ENCODE measurements around the gene ARHGAP33.
A peak's percentile ranks its signal among the peaks of the same experiment; 100 is the strongest.
"Not testable (repeated sequence)": the region's sequence is repeated elsewhere in the genome, so short reads cannot be mapped to it uniquely, and the experiment has no call there.

Gene ARHGAP33

DNA sequence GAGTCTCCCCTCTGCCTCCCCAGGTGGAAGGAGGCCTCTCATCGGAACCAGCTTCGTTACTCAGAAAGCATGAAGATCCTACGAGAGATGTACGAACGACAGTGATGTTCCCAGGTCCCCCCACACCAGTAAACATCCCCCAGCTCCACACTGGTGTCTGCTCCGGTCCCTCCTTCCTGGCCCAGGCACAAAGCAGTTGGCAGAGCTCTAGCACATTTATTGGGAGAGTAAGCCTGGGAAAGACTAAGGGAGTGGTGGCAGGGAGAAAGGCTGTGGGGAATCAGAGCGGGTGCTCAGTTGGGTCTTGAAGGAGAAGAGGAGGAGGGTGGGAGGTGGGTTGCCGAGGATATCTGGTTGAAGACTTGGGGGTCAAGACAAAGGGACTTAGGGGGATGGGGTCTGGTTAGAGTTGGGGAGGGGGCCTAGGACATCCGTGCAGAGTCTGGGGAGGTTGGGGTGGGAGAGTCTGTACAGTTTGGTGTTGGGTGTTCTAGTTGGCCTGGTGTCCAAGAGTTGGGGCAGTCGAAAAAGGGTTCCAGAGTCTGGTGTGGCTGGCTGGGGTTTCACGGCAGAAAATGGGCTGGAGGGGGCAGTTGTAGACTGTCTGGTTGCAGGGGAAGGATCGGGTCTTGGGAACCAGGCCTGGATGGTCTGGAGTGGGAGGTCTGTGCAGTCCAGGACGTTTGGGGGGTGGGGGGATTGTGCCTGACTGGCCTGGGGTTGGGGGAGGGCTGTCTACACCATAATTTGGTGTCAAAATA is 20.8 kb upstream of the ARHGAP33 start:
- no peak for DNase-seq (ENCODE audit: low read depth in 2 of 2, low spot score in 1 of 2)

DNA sequence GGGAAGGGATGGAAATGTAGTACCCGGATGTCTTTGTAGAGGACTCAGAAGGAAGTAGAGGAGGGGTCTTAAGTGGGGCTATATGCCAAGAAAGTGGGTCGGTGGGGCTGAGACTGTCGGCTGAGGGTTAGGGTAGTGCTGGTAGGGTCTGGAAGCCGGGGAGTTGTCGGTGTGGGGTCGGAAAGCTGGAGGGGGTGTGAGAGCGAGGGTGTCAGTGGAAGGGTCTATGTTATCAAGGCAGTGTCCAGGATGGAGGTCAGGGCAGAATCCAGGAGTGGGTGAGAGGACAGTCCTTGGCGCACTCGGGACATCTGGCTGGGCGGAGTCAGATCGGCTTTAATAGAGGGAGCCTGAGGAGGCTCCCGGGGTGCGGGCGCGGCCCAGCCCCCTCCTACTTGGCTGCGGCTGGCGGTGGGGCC is 20.2 kb upstream of the ARHGAP33 start:
- DNase-seq (ENCODE audit: low read depth in 2 of 2, low spot score in 1 of 2): no peak

DNA sequence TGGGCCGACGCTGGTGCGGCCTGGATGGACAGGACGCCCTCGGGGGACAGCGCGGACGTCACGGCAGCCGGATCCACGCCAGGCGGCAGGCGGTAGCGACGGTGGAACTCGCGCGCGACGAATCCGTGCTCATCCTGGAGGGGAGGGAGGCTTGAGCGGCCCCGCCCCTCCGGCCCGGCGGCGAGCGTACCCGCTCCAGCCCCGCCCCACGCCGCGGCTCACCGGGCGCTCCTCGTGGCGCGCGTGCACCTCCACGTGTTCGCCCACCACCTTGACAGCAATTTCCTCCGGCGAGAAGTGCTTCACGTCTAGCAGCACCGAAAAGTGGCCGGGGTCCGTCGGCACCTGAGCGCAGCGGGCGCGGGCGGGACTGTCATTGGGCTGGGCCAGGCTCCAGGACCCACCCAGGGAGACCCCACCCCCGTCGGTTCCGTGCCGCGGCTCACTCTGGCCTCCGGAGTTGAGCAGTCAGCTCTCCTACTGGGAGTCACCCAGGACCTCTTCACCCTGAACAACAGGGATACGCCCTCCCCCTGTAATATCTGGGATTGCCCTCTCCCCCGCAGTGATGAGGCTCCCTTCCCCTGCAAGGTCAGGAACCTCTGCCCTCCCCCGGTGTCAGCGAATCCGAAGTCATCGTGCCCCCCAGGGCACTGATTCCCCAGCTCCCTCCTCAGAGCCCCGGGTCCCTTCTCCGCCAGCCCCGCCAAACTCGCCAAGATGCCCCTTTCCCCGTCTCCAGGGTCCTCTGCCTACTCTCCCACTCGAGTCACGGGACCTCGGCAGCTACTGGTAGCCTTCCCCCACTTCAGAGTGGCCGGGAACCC is 19.6 kb upstream of the ARHGAP33 start:
- no peak for DNase-seq (ENCODE audit: low read depth in 2 of 2, low spot score in 1 of 2)

DNA sequence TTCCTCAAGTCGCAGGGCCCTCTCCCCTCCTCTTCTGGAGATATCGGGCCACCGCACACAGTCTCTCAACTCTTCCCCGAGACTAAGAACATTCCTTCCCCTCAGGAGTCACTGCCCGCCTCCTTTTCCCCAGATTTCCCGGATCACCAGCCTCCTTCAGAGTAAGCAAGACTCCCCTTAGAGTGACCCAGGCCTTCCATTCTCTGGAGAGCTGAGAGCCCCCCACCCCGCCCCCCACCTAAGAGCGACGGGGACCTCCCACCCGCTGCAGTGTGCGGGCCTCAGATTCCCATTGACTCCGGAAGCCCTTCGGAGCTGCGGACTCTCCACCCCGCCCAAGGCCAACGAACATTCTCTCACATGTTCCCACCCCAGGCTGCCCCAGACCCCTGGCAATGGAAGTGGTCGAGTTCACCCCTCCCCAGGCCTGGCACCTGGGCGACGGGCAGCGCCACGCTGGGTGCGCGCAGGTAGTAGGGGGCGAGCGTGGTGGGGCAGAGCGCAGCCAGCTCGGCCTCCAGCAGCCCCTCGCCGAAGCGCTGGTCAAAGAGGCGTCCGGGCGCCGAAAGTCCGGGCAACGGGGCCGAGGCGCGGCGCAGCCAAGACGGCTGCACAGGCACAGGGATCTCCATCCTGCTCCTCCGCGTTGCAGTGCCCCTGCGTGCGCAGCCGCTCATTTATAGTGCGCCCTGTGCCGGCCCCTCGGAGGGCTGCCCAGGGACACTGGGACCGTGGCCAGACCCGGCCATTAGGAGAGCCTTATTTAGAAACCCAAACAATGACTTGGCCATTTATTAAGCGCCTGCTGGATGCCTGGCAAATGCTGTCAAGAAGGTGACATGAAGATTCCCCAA is 18.8 kb upstream of the ARHGAP33 start, which contains the start of gene HSPB6:
Gene HSPB6, minus strand, starts transcription at position 653 of the 854 bp plus-strand sequence. Its CDS starts 21 bp downstream, at position 632.
- no peak for DNase-seq (ENCODE audit: low read depth in 2 of 2, low spot score in 1 of 2)

DNA sequence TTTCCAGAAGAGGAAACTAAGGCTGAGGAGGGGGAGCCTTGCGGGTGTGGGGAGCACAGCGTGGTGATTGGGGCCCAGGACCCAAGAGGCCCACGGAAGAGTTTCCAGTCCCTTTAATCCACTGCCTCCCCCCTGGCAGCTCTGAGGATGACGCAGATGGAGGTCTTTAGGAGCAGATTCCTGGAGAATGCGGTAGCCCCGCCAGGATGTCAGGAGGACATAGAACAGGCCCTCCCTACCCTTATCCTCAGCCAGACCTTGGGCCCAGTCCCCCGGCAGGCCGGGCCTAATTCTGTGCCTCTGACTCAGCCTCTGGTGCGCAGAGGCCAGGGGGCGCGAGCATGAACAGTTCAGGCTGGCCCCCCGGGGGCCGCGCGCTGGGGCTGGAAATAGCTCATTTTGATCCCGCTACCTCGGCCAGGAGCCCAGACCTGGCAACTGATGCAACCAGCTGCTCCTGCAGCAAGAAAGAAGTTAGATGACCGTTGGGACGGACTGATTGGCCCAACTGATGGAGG is 18.1 kb upstream of the ARHGAP33 start:
- no peak for DNase-seq (ENCODE audit: low read depth in 2 of 2, low spot score in 1 of 2)

DNA sequence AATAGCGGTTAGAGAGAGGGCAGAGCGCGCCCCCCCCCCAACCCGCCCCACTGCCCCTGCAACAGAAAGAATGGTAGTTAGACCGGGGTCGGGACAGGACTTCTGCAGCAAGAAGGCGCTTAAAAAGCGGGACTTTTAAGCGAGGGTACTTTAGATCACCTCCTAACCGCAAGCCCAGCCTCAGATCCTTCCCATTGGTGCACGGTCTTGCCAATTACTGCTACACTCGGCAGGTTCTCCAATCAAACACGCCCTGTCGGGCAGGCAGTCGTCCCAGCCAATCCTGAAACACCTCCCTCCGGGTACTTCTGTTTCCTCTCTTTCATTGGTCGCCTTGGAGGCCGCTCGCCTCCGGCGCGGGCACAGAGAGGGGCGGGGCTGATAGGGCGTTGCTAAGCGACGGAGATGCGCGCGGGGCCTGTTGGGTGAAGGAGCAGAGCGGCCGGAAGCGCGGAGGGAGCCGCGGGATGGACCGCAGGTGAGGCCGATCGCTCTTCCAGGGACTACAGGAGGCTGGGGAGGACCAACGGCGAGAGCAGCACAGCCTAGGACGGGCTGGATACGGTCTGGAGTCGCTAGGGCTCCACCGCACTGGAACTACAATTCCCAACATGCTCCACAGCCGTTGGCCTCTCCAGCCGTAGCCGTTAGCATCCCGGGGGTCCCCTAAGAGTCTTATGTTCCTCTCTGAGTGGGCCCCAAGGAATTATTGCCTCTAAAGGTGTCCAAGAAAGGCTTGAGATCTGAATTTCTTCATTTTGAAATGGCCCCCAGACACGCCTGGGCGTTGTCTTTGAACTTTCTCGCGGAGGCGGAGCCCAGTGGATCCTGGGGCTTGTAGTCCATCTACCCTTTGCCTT is 17.4 kb upstream of the ARHGAP33 start, which contains the start of gene PROSER3:
Gene PROSER3, plus strand, starts transcription at position 428 of the 860 bp plus-strand sequence. Its CDS starts 40 bp downstream, at position 468.
- peak; percentile 95 to 96 for DNase-seq (ENCODE audit: low read depth in 2 of 2, low spot score in 1 of 2)

DNA sequence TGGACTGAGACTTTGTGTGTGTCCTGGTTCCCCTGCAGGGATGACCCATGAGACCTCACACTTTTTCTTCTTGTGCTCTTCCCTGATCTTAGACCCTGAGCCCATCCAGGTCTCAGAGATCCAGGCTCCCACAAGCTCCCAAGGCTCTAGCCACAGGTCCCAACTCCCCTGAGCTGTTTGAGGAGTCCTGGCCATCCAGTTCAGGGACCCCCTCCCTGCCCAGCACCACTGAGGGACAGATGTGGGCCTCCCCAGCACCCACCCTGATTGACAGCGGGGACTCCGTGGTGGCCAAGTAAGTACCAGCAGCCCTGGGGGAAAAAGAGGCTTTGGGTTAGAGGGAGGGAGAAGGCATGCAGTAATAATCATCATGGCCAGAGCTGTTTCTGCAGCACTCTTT is 15.7 kb upstream of the ARHGAP33 start:
- no peak for DNase-seq (ENCODE audit: low read depth in 2 of 2, low spot score in 1 of 2)

DNA sequence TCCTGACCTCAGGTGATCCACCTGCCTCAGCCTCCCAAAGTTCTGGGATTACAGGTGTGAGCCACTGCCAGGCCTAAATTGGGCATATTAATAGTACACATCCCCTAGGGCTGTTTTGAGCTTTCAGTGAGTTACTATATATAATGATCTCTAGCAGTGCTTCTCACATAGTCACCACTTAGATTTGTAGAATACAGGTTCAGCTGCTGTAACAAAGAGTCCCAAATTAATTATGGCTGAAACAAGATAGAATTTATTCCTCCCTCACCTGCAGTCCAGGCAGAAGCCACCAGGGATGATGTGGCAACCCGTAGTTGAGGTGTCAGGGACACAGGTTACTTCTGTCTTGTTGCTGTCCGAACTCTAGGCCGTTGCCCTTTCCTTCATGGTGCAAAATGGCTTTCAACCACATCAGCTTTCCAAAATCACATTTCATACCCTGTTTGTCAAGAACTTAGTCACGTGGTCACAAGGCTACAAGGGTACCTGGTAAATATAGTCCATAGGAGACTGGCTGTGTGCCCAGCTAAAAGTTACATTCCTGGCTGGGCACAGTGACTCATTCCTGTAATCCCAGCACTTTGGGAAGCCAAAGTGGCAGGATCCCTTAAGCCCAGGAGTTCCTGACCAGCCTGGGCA is 14.5 kb upstream of the ARHGAP33 start:
- DNase-seq (ENCODE audit: low read depth in 2 of 2, low spot score in 1 of 2): no peak

DNA sequence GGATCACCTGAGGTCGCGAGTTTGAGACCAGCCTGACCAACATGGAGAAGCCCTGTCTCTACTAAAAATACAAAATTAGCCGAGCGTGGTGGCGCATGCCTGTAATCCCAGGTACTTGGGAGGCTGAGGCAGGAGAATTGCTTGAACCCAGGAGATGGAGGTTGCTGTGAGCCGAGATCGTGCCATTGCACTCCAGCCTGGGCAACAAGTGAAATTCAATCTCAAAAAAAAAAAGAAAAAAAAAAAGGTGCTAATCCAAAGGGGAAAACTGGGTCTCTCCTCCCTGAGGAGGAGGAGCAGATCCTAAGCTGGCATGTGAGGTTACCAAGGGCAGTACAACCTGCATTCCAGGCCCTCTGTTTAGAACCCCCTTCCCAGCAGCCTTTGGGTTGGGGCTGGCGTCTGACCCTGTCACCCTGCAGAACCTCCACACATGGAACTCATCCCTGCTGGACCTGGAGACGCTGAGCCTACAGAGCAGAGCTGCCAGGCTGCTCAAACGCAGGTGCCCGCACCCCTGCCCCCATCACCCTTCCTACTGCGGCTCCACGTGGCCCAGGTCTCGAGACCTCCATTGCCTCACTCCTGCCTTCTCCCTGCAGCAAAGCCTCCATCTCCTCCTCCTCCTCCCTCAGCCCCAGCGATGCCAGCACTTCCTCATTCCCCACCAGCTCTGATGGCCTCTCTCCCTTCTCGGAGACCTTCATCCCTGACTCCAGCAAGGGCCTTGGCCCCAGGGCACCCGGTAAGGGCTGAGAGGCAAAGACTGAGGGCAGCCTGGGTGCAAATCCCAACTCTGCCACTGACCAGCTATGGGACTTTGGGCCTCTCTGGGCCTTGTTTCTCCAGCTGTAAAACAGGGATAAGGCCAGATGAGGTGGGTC is 10.7 kb upstream of the ARHGAP33 start:
- no peak for DNase-seq (ENCODE audit: low read depth in 2 of 2, low spot score in 1 of 2)

DNA sequence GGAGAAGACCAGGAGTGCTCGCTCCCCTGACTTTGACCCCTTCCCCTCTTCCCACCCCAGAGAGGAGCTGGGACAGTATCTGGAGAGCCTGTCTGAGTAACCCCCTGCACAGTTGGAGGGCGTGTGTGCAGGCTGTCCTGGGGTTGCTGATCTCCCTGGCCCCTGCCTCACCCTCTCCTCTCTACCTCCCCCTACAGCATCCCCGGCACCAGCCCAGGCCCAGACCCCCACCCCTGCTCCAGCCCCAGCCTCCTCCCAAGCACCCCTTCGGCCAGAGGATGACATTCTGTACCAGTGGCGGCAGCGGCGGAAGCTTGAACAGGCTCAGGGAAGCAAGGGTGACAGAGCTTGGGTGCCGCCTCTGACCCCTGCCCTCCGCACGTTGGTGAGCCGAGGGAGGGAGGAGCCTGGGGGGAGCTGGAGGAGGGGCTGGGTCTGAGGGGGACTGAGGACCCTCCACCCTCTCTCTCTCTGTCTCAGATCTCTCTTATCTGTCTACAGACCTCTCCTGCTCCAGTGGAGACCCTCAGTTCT is 8.7 kb upstream of the ARHGAP33 start:
- DNase-seq (ENCODE audit: low read depth in 2 of 2, low spot score in 1 of 2): no peak

DNA sequence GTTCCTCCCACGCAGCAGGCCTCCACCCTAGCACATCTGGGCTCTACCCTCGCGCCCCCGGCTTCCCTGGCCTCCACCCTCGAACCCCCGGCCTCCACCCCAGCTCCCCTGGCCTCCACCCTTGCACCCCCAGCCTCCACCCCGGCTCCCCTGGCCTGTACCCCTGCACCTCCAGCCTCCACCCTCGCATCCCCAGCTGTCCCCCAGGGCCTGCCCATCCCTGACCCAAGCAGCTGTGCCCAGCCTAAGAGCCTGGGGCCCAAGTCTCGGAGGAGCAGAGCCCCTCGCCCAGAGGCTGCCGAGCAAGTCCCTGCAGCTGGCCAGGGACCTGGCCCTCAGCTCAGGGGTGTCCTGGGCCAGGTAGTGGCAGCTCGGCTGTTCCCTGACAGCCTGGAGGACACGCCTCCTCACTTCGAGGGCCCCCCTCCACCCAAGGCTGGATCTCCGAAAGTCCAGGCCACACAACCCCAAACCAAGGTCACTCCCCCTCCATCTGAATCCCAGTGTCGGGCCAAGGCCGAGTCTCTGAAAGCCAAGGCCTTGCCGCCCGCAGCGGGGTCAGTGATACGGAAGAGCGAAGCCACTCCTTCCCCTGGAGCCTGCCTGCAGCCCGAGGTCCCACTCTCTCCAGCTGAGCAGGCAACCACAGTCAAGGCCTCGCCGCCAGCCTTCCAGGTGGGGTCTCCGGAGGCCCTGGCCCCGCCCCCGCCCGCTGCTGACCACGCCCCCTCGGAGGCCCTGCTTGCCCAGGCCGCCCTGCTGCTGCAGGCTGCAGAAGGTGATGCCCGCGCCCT is 7.9 kb upstream of the ARHGAP33 start:
- no peak for DNase-seq (ENCODE audit: low read depth in 2 of 2, low spot score in 1 of 2)

DNA sequence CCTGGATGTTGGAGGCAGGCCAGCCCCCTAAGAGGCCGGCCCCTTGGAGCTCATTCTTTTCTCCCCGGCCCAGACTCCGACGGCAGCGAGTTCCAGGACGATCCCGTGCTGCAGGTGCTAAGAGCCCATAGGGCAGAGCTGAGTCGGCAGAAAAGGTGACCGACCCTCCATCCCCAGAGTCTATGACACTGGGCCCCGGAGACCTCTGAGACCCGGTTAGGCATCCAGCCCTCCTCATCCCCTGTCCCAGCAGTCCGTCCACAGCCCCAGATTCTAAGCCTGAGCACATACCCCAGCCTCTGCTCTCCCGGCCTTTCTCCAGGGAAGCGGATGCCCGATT is 7.3 kb upstream of the ARHGAP33 start:
- DNase-seq (ENCODE audit: low read depth in 2 of 2, low spot score in 1 of 2): no peak

DNA sequence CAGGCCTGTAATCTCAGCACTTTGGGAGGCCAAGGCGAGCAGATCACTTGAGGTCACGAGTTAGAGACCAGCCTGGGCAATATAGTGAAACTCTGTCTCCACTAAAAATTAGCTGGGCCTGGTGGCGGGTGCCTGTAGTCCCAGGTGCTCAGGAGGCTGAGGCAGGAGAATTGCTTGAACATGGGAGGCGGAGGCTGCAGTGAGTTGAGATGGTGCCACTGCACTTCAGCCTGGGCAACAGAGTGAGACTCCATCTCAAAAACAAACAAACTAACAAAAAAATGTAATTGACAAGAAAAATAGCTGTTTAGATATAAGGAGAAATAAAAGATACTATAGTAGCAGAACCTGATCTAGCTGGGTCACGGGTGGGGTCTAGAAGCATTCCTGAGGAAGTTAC is 3.0 kb upstream of the ARHGAP33 start:
- DNase-seq (ENCODE audit: low read depth in 2 of 2, low spot score in 1 of 2): not testable (repeated sequence)

DNA sequence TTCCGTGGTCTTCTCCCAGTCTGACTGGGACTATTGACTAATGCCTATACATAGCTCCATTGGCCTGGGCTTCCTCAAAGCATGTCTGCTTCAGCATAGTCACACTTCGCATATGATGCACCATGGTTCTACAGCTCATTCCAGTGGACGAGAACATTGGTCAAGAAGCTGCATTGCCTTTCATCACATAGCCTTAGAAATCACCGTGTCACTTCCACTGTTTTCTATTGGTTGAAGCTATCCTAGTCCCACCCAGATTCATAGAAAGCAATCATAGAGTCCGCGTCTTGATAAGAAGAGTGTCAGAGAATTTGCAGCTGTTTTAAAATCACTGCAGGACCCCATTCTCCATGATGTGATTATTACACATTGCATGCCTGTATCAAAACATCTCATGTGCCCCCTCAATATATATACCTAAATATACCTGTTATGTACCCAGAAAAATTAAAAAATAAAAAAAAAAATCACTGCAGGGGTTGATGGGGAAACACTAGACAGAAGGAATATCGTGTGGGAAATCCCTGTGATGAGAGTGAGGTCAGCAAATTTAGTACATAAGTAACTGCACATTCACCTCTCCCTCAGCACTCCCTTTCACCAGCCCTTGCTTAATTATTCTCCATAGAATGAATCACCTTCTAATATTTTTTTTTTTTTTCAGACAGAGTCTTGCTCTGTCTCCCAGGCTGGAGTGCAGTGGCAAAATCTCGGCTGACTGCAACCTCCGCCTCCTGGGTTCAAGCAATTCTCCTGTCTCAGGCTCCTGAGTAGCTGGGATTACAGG is 2.2 kb upstream of the ARHGAP33 start:
- DNase-seq (ENCODE audit: low read depth in 2 of 2, low spot score in 1 of 2): no peak

DNA sequence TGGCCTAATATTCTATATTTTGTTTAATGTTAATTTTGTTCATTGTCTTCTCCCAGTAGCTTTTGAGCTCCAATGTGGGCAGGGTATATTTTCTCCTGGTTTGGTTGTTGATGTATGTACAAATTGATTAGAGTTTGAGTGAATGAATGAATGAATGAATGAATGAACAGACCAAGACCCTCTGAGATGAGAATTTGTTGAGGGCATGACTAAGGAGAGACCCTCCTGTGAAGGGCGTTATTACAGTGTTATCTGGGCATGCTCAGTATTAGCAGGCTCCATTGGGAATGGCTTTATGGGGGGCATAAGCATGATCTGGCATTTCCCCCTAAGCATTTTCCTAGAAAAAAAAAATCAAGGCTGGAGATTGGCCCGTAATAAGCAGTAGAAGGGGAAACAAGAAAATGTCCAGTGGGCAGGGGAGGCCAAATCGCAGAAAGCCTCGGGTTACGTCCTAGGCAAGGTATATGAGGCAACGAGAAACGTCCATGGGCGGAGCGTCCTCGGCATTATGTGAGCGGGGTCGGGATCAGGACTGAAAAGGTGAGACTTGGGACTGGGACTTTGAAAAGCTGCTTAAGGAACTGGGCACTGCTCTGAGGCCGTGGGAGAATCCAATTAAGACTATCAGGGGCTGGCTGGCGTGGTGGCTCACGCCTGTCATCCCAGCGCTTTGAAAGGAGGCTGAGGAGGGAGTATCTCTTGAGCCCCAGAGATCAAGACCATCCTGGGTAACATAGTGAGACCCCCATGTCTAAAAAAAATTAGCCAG is 904 bp upstream of the ARHGAP33 start:
- no peak for DNase-seq (ENCODE audit: low read depth in 2 of 2, low spot score in 1 of 2)

DNA sequence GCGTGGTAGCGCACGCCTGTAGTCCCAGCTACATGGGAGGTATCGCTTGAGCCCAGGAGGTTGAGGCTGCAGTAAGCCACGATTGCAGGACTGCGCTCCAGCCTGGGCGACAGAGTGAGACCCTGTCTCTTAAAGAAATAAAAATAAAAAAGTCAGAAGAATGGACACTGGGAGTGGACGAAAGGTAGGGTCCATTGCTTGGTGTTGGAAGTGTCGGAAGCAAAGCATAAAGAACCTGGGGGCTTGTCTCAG is 392 bp upstream of the ARHGAP33 start:
- DNase-seq (ENCODE audit: low read depth in 2 of 2, low spot score in 1 of 2): no peak
